Neuronal stem cell (in vitro differentiated cells): Measurements from ENCODE around the gene TIMP3.

Source experiments
- DNase-seq: peaks from one replicate; pipeline ENCODE4 v3.0.0-alpha.2; 2013; ENCODE audit warnings: low spot score
- H2AFZ ChIP-seq: one replicate; pipeline ENCODE4 v1.6.1; 2013; ENCODE audit warnings: mild to moderate bottlenecking, low read length, inconsistent platforms
- H2AK5ac ChIP-seq: 2 replicates; pipeline ENCODE4 v1.6.1; 2013; ENCODE audit warnings: low read depth, mild to moderate bottlenecking, inconsistent platforms, low read length, moderate library complexity, mixed read lengths
- H2BK120ac ChIP-seq: 2 replicates; pipeline ENCODE4 v1.6.1; 2013; ENCODE audit warnings: low read depth, mild to moderate bottlenecking, inconsistent platforms, low read length, moderate library complexity, mixed read lengths
- H2BK12ac ChIP-seq: one replicate; pipeline ENCODE4 v1.6.1; 2013; ENCODE audit warnings: low read length, inconsistent platforms
- H2BK15ac ChIP-seq: 2 replicates; pipeline ENCODE4 v1.6.1; 2013; ENCODE audit warnings: mild to moderate bottlenecking, low read length, inconsistent platforms, mixed read lengths
- H2BK5ac ChIP-seq: one replicate; pipeline ENCODE4 v1.6.1; 2013; ENCODE audit warnings: inconsistent platforms, mild to moderate bottlenecking, low read length, moderate library complexity
- H3K14ac ChIP-seq: one replicate; pipeline ENCODE4 v1.6.1; 2013; ENCODE audit warnings: low read length, inconsistent platforms
- H3K18ac ChIP-seq: 2 replicates; pipeline ENCODE4 v1.6.1; 2013; ENCODE audit warnings: low read length, inconsistent platforms
- H3K23ac ChIP-seq: 2 replicates; pipeline ENCODE4 v1.6.1; 2013; ENCODE audit warnings: low read depth, mild to moderate bottlenecking, mixed read lengths, low read length, inconsistent platforms; ENCODE audit not compliant: poor library complexity
- H3K27ac ChIP-seq: replicated peaks from 3 replicates; pipeline ENCODE4 v1.5.1; 2013; ENCODE audit warnings: low read length, inconsistent platforms
- H3K27me3 ChIP-seq, 3 experiments: 2 replicates each; pipeline ENCODE4 v1.6.1; 2013; ENCODE audit warnings: low read length in 3 of 3, mild to moderate bottlenecking in 2 of 3, inconsistent platforms in 1 of 3, low read depth in 1 of 3, mixed read lengths in 1 of 3, moderate library complexity in 1 of 3; ENCODE audit not compliant: control insufficient read depth in 3 of 3, insufficient read depth in 3 of 3
- H3K36me3 ChIP-seq, 2 donors: replicated peaks in 1 of 2; 2 replicates each; pipeline ENCODE4 v1.6.1; 2013; ENCODE audit warnings: low read length in 2 of 2; ENCODE audit not compliant: control insufficient read depth in 2 of 2, insufficient read depth in 2 of 2
- H3K4ac ChIP-seq: 2 replicates; pipeline ENCODE4 v1.6.1; 2013; ENCODE audit warnings: inconsistent platforms, mild to moderate bottlenecking, low read length, moderate library complexity
- H3K4me1 ChIP-seq, 2 donors: 1 replicate in 1 of 2; 2 replicates in 1 of 2; pipeline ENCODE4 v1.6.1; 2013; ENCODE audit warnings: low read length in 2 of 2, low read depth in 1 of 2; ENCODE audit not compliant: control insufficient read depth in 2 of 2, insufficient read depth in 1 of 2
- H3K4me2 ChIP-seq: one replicate; pipeline ENCODE4 v1.6.1; 2013; ENCODE audit warnings: mild to moderate bottlenecking, low read length, inconsistent platforms; ENCODE audit not compliant: insufficient read depth, poor library complexity, severe bottlenecking
- H3K4me3 ChIP-seq, 2 donors: 2 replicates each; pipeline ENCODE4 v1.5.1; 2013; ENCODE audit warnings: low read length in 2 of 2, mild to moderate bottlenecking in 2 of 2, inconsistent platforms in 1 of 2, moderate library complexity in 1 of 2
- H3K79me1 ChIP-seq: one replicate; pipeline ENCODE4 v1.6.1; 2013; ENCODE audit warnings: low read depth, mild to moderate bottlenecking, inconsistent platforms, low read length, moderate library complexity
- H3K9ac ChIP-seq: one replicate; pipeline ENCODE4 v1.6.1; 2013; ENCODE audit warnings: mild to moderate bottlenecking, low read depth, low read length, inconsistent platforms; ENCODE audit not compliant: poor library complexity
- H3K9me3 ChIP-seq, 2 donors: replicated peaks in 1 of 2; 2 replicates each; pipeline versions ENCODE3 to v1.6.1; 2013; ENCODE audit warnings: low read length in 2 of 2, mild to moderate bottlenecking in 2 of 2, inconsistent platforms in 1 of 2, low read depth in 1 of 2, mixed read lengths in 1 of 2, moderate library complexity in 1 of 2; ENCODE audit not compliant: control insufficient read depth in 2 of 2, insufficient read depth in 1 of 2
- H4K8ac ChIP-seq: one replicate; pipeline ENCODE4 v1.6.1; 2013; ENCODE audit warnings: low read depth, mild to moderate bottlenecking, inconsistent platforms, low read length, moderate library complexity
- H4K91ac ChIP-seq: one replicate; pipeline ENCODE4 v1.6.1; 2013; ENCODE audit warnings: low read length, low read depth, mild to moderate bottlenecking, inconsistent platforms; ENCODE audit not compliant: poor library complexity
- whole genome bisulfite sequencing, 2 donors: extraction: QIAGEN DNeasy Blood & Tissue Kit; methylation state at CpG; one replicate each; pipeline ENCODE4 v1.1.7; 2013; ENCODE audit warnings: missing lambda C conversion rate in 2 of 2, mixed read lengths in 1 of 2; ENCODE audit not compliant: insufficient read length in 2 of 2, insufficient replicate concordance in 1 of 2; ENCODE audit errors: extremely low coverage in 2 of 2; 5-methylcytosine and 5-hydroxymethylcytosine counted together

The TIMP3 gene

DNA sequence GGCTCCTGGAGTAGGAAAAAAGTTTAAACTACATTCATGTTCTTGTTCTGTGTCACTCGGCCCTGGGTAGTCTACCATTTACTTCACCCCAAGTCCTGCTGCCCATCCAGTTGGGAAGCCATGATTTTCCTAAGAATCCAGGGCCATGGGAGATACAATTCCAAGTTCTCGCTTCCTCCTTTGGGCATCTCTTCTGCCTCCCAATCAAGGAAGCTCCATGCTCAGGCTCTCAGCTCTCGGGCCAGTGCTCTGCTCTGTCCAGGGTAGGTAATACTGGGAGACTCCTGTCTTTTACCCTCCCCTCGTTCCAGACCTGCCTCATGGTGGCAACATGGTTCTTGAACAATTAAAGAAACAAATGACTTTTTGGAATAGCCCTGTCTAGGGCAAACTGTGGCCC, 60.6 kb downstream of the TIMP3 start:
- WGBS, 2 donors, result no CpG with 5 or more reads among the region's 4 CpGs
- H2BK15ac ChIP-seq, result no peak overlapping the region
- H3K4me1 ChIP-seq, result peaks cover 0 to 5% of the 10 kb centered on the region in 2 donors
- H3K14ac ChIP-seq, result no peak overlapping the region
- H2AFZ ChIP-seq, result no peak overlapping the region
- H3K79me1 ChIP-seq, result no peaks in the 10 kb centered on the region
- H2BK5ac ChIP-seq, result no peak overlapping the region
- H3K9ac ChIP-seq, result no peak overlapping the region
- H2BK120ac ChIP-seq, result no peak overlapping the region
- no peak overlapping the region for H2AK5ac ChIP-seq
- no peak overlapping the region for H3K18ac ChIP-seq
- H4K8ac ChIP-seq, result no peak overlapping the region
- no peak overlapping the region for H3K4ac ChIP-seq
- DNase-seq, result no peak
- H3K4me3 ChIP-seq, result no peak overlapping the region
- no peak overlapping the region for H3K23ac ChIP-seq
- no peak overlapping the region for H2BK12ac ChIP-seq
- H3K27ac ChIP-seq, result no peak overlapping the region
- H3K9me3 ChIP-seq, result no peaks in the 10 kb centered on the region
- H4K91ac ChIP-seq, result no peak overlapping the region
- no peak overlapping the region for H3K4me2 ChIP-seq
- no peaks in the 10 kb centered on the region for H3K27me3 ChIP-seq
- peaks cover 0 to 6% of the 10 kb centered on the region in 2 donors for H3K36me3 ChIP-seq

DNA sequence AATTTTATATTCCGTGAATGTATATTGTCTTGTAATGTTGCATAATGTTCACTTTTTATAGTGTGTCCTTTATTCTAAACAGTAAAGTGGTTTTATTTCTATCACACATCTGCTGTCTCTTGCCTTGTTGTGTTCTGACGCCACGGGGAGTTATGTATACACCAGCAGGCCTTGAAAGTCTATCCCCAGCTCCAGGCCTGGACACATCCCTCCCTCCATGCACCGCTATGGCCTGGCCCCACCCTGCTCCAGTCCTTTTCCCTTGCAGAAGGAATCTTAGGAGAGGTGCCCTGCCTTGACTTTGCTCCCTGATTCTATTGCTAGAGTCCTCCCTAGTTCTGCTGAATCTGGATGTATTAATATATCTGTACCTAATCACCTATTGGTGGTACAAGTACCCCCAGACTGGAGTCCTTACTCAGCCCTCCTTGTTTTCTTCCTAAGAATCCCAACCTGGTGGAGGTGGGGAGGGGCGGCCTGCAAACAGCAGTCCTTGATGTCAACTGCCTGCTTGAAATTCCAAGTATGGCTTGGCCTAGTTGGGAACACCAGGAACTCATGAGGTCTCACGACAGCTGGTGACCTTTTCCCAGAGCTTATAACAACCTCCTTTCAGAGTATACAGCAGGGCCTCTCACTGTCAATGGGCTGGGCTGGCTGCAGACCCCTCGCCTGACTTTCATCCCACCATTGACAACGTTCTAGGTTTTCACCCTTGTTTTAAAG, 61.6 kb downstream of the TIMP3 start:
- peaks cover 0 to 4% of the 10 kb centered on the region in 2 donors for H3K36me3 ChIP-seq
- no peak overlapping the region for H2AK5ac ChIP-seq
- WGBS, 2 donors, result no CpG with 5 or more reads among the region's 8 CpGs
- H4K8ac ChIP-seq, result no peak overlapping the region
- no peak overlapping the region for H2BK12ac ChIP-seq
- no peak for DNase-seq
- H3K27ac ChIP-seq, result no peak overlapping the region
- H3K18ac ChIP-seq, result no peak overlapping the region
- no peak overlapping the region for H3K4ac ChIP-seq
- no peak overlapping the region for H3K4me2 ChIP-seq
- peaks cover 0 to 5% of the 10 kb centered on the region in 2 donors for H3K4me1 ChIP-seq
- no peak overlapping the region for H2AFZ ChIP-seq
- H3K9me3 ChIP-seq, result no peaks in the 10 kb centered on the region
- H4K91ac ChIP-seq, result no peak overlapping the region
- H2BK120ac ChIP-seq, result no peak overlapping the region
- H3K23ac ChIP-seq, result no peak overlapping the region
- H3K14ac ChIP-seq, result no peak overlapping the region
- no peak overlapping the region for H3K9ac ChIP-seq
- no peak overlapping the region for H3K4me3 ChIP-seq
- H3K79me1 ChIP-seq, result no peaks in the 10 kb centered on the region
- no peak overlapping the region for H2BK15ac ChIP-seq
- H3K27me3 ChIP-seq, result no peaks in the 10 kb centered on the region
- no peak overlapping the region for H2BK5ac ChIP-seq

DNA sequence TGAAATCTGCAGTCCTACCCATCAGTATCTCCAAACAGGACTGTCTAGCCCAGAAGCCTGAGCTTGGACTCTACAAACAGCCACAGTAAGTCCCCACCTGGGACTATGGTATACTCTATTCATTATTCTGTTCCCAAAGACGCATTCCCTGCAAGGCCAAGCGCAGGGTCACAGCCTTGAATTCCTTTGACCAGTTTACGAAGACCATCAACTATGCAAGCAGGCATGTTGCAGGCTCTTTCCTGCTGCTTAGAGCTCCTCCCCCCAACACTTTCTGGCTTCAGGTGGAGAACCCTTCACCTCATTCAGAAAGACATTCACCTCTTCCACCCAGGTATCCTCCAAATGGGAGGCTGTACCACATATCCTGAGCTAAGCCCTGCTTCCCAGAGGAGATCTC, 62.5 kb downstream of the TIMP3 start:
- no peak overlapping the region for H3K4ac ChIP-seq
- H3K4me2 ChIP-seq, result no peak overlapping the region
- no peak overlapping the region for H4K91ac ChIP-seq
- H2AK5ac ChIP-seq, result no peak overlapping the region
- H3K79me1 ChIP-seq, result no peaks in the 10 kb centered on the region
- no peak overlapping the region for H2AFZ ChIP-seq
- peaks cover 0 to 5% of the 10 kb centered on the region in 2 donors for H3K4me1 ChIP-seq
- no peak overlapping the region for H3K4me3 ChIP-seq
- H3K23ac ChIP-seq, result no peak overlapping the region
- no peak for DNase-seq
- H2BK5ac ChIP-seq, result no peak overlapping the region
- H3K18ac ChIP-seq, result no peak overlapping the region
- no peak overlapping the region for H3K9ac ChIP-seq
- no peak overlapping the region for H3K27ac ChIP-seq
- no peak overlapping the region for H3K14ac ChIP-seq
- no peak overlapping the region for H4K8ac ChIP-seq
- H2BK120ac ChIP-seq, result no peak overlapping the region
- H3K27me3 ChIP-seq, result no peaks in the 10 kb centered on the region
- peaks cover 0 to 4% of the 10 kb centered on the region in 2 donors for H3K36me3 ChIP-seq
- WGBS, 2 donors, result no CpG with 5 or more reads among the region's 3 CpGs
- H2BK12ac ChIP-seq, result no peak overlapping the region
- H2BK15ac ChIP-seq, result no peak overlapping the region
- H3K9me3 ChIP-seq, result no peaks in the 10 kb centered on the region

DNA sequence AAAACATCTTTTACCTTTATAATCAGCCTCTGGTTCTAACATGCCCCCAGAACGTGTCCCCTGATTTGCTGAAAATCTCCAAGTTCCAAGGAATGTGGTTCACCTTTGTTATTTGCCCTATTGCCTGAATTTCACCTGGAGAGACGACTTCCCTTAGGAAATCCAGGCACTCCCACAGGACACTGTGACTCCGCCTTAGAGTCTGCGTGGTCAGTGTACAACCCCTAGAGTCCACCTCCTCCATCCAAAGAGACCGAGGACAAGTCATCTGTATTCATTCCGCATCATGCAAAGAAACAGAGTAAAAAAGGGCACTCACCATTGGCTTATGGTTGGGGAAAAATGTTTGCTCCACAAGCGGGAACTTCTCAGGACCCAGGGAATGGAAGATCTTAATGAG, 63.1 kb downstream of the TIMP3 start:
- WGBS, 2 donors, result no CpG with 5 or more reads among the region's 7 CpGs
- no peak overlapping the region for H2BK12ac ChIP-seq
- H4K91ac ChIP-seq, result no peak overlapping the region
- no peak overlapping the region for H2BK120ac ChIP-seq
- H3K27ac ChIP-seq, result no peak overlapping the region
- H3K79me1 ChIP-seq, result no peaks in the 10 kb centered on the region
- no peak overlapping the region for H3K9ac ChIP-seq
- no peak overlapping the region for H2BK15ac ChIP-seq
- no peak overlapping the region for H3K4me2 ChIP-seq
- H3K18ac ChIP-seq, result no peak overlapping the region
- DNase-seq, result no peak
- no peak overlapping the region for H2AK5ac ChIP-seq
- H3K14ac ChIP-seq, result no peak overlapping the region
- no peak overlapping the region for H3K4ac ChIP-seq
- no peak overlapping the region for H2AFZ ChIP-seq
- no peak overlapping the region for H3K23ac ChIP-seq
- H3K9me3 ChIP-seq, result no peaks in the 10 kb centered on the region
- H3K4me3 ChIP-seq, result no peak overlapping the region
- no peaks in the 10 kb centered on the region for H3K27me3 ChIP-seq
- H2BK5ac ChIP-seq, result no peak overlapping the region
- no peak overlapping the region for H4K8ac ChIP-seq
- H3K36me3 ChIP-seq, result peaks cover 0 to 4% of the 10 kb centered on the region in 2 donors
- peaks cover 0 to 5% of the 10 kb centered on the region in 2 donors for H3K4me1 ChIP-seq
